ENCODE data around the gene ZSWIM8.

DNA sequence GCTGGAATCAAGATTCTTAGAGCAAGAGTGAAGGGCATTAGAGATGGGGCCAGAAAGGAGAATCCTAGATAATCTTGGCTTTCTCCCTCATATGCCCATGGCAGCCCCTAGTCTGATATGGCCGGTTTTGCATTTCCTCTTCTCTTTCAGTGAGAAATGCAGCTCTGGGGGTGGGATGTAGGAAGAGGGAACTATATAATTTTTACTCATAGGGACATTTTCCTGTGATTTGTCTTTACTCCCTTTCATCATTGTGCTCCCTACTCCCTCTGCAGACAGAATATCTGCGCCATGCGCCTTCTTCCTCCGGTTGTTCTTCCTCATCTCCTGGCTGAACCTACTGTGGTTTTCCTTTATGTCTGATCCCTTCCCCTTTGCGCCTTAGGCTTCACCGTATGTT lies 20.3 kb upstream of the ZSWIM8 start:
- TF ChIP-seq, protein P1, sequence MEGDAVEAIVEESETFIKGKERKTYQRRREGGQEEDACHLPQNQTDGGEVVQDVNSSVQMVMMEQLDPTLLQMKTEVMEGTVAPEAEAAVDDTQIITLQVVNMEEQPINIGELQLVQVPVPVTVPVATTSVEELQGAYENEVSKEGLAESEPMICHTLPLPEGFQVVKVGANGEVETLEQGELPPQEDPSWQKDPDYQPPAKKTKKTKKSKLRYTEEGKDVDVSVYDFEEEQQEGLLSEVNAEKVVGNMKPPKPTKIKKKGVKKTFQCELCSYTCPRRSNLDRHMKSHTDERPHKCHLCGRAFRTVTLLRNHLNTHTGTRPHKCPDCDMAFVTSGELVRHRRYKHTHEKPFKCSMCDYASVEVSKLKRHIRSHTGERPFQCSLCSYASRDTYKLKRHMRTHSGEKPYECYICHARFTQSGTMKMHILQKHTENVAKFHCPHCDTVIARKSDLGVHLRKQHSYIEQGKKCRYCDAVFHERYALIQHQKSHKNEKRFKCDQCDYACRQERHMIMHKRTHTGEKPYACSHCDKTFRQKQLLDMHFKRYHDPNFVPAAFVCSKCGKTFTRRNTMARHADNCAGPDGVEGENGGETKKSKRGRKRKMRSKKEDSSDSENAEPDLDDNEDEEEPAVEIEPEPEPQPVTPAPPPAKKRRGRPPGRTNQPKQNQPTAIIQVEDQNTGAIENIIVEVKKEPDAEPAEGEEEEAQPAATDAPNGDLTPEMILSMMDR (IDR thresholded peaks at IDR 0.05 in 4 of 5, conservative IDR thresholded peaks at IDR 0.05 in 1 of 5) = no peak
- no peak for TF ChIP-seq POLR2A (IDR thresholded peaks at IDR 0.05)

All from gastrocnemius medialis (tissue), 4 donors.